H1 (cell line): ENCODE results near the gene PC. TPM values are rescaled to one million over a fixed set of nuclear protein-coding genes. Genes with fewer than 3 reads are reported as not detected.

ENCODE experiments used
- polyA plus RNA-seq, 7 experiments: library from polyadenylated mRNA; depleted of rRNA in 3 of 7; stranded (reverse) in 5 of 7; unstranded in 2 of 7; fragments of >200 nt in 5 of 7; fragments of 200-250 nt in 2 of 7; gene quantifications; 1 replicate in 5 of 7; 2 replicates in 1 of 7; 4 replicates in 1 of 7; pipeline versions ENCODE4 v1.2.1 to v1.2.3, GENCODE V29; 2011 to 2013; ENCODE audit warnings: missing spikeins in 2 of 7, mixed read lengths in 2 of 7
- total RNA-seq: library from RNA; stranded (reverse); fragmentation: NEBNext Ultra II Directional; extraction: Animal tissue kit (Norgen Biotek cat#: 25700); gene quantifications from 2 replicates; pipeline ENCODE4 v1.2.1, GENCODE V29; 2021
- TF ChIP-seq, protein P1 (sequence below), 3 experiments: IDR thresholded peaks; 1 replicate in 2 of 3; 2 replicates in 1 of 3; pipeline versions ENCODE4 v1.5.1 to v1.6.1; 2011; ENCODE audit warnings: low read length in 3 of 3, mild to moderate bottlenecking in 3 of 3, inconsistent platforms in 2 of 3, low read depth in 1 of 3, moderate library complexity in 1 of 3; ENCODE audit not compliant: insufficient read depth in 1 of 3; ENCODE audit errors: control extremely low read depth in 1 of 3

PC gene
- total and polyA plus RNA-seq, 2 of the 8 experiments (the other 6 are each of a cell fraction or from before 2014, with no cell fraction given): 11.5 to 27.5 TPM

DNA sequence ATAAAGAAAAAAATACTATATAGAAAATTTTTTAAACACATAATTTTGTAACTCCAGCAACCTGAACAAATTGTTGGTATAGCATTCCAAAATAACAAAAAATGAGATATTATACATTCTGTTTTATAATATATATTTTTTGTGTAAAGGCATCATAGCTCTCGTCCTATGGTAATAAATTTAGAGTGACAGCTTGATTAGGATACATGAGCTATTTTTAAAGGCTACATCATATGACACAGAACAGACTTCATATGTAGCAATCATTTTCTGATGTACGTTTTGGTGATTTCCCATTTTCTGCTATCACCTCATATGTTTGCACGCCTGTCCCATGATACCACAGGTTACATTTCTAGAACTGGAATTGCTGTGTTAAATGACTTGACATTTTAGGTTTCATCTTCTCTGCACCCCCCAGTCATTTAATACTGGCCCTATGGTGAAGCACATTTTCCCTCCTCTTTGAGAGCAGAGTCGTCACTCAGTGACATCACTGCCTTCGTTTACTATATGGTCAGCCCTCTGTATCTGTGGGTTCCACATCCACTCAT is 19.5 kb downstream of the PC start (continued):
- TF ChIP-seq, protein P1, sequence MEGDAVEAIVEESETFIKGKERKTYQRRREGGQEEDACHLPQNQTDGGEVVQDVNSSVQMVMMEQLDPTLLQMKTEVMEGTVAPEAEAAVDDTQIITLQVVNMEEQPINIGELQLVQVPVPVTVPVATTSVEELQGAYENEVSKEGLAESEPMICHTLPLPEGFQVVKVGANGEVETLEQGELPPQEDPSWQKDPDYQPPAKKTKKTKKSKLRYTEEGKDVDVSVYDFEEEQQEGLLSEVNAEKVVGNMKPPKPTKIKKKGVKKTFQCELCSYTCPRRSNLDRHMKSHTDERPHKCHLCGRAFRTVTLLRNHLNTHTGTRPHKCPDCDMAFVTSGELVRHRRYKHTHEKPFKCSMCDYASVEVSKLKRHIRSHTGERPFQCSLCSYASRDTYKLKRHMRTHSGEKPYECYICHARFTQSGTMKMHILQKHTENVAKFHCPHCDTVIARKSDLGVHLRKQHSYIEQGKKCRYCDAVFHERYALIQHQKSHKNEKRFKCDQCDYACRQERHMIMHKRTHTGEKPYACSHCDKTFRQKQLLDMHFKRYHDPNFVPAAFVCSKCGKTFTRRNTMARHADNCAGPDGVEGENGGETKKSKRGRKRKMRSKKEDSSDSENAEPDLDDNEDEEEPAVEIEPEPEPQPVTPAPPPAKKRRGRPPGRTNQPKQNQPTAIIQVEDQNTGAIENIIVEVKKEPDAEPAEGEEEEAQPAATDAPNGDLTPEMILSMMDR (IDR thresholded peaks at IDR 0.05; ENCODE audit: control extremely low read depth in 1 of 3, insufficient read depth in 1 of 3, low read depth in 1 of 3, low read length in 3 of 3): no peak
